Ureter (tissue), 1 donor: ENCODE results near the gene CFAP47. TPM values are rescaled to one million over a fixed set of nuclear protein-coding genes. Genes with fewer than 3 reads are reported as not detected.
"Not testable (repeated sequence)": the region's sequence is repeated elsewhere in the genome, so short reads cannot be mapped to it uniquely, and the experiment has no call there.

Source experiments
- DNase-seq: peaks from one replicate; pipeline ENCODE4 v3.0.0-alpha.2; 2020; ENCODE audit warnings: low spot score
- total RNA-seq: library from RNA; stranded (reverse); gene quantifications from one replicate; pipeline ENCODE4 v1.2.4, GENCODE V29; 2023
- donor health status: DM: yes; HTN: yes; CAD: no.

CFAP47 gene
- total RNA-seq = 0.96 TPM

GRCh38 chrX:35919536-35920309 is at the start of gene CFAP47:
TSS of gene CFAP47 (plus strand) at chrX:35919734. CDS start at chrX:35919800, 66 bp downstream.
- DNase-seq = no peak

DNA sequence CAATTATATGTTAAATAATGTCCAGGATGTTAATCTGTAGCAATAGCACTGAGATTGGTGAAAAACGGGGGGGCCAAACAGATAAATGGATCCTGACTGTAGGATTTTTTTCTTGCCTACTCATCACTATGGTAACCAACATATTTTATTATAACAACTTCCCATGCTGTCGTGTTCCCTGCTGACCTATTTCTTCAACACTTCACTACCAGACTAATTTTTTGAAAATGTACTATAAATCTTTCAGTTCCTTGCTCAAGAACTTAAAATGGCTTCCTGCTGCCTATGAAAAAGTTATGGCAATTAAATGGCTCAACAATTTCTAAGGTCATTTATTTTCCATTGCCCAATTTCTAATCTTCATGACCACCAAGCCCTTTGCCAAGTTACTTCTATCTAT is 38.9 kb upstream of the CFAP47 start:
- no peak for DNase-seq

- no peak for DNase-seq
Observed at GRCh38 chrX:35886135-35886534, 33.4 kb upstream of the CFAP47 start.

GRCh38 chrX:35890699-35891098 is 28.8 kb upstream of the CFAP47 start:
- no peak for DNase-seq

DNA sequence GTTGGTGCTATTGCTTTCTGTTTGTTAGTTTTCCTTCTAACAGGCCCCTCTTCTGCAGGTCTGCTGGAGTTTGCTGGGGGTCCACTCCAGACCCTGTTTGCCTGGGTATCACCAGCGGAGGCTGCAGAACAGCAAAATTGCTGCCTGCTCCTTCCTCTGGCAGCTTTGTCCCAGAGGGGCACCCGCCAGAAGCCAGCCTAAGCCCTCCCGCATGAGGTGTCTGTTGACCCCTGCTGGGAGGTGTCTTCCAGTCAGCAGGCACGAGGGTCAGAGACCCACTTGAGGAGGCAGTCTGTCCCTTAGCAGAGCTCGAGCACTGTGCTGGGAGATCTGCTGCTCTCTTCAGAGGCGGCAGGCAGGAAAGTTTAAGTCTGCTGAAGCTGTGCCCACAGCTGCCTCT is 67.3 kb downstream of the CFAP47 start:
- DNase-seq = not testable (repeated sequence)

- DNase-seq = no peak
Observed at GRCh38 chrX:36007207-36007606, 87.7 kb downstream of the CFAP47 start.

- DNase-seq = no peak
Observed at GRCh38 chrX:36019125-36019524, 99.6 kb downstream of the CFAP47 start.

DNA sequence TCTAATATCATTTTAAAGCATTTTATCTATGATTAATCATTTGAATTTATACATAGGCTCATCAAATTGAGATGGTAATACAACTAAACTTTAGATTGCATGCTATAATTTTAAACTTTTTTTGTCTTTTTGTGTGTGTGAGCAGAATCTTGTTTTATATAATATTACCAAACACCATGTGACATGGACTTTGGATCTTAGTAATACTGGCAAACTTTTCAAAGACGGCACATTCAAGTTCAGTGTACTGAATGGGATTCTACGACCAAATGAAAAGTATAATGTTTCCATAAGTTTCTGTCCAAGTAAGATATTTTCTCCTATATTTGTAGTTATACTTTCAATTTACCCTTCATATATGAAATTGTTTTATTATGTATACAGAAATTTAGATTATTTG is 116.0 kb downstream of the CFAP47 start:
- DNase-seq = no peak

DNA sequence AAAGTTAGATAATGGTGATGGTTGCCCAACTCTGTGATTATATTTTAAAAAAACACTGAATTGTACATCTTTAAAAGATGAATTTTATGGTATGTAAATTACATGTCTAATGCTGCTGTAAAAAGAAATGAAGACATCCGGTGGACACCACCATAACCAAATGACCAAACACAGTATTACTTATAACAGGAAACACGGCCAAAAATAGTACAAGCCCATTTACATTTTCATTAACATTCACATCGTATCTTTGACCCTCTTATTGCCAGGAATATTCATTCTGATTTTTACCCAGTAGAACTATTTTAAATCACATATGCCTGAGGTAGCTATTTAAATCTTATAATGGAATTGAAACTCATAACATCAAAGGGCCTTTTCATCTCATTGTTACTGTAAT is 143.2 kb downstream of the CFAP47 start:
- no peak for DNase-seq

DNA sequence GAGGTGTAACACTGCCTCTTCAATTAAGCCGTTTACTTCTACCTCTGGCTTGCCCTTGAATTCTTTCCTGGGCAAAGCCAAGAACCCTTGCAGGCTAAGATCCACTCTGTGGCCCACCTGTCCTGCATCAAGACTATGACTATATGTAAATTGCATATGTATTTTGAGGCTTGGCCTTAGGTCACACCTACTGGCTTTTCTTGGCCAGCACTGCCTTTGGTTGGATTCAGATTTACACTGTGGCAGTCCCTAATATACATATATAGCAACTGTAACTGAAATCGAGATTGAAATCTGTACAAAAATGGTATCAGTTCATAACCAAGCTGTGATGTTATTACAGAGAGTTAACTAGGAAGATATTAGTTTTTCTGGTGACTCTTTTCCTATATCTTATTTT is 151.5 kb downstream of the CFAP47 start:
- no peak for DNase-seq

DNA sequence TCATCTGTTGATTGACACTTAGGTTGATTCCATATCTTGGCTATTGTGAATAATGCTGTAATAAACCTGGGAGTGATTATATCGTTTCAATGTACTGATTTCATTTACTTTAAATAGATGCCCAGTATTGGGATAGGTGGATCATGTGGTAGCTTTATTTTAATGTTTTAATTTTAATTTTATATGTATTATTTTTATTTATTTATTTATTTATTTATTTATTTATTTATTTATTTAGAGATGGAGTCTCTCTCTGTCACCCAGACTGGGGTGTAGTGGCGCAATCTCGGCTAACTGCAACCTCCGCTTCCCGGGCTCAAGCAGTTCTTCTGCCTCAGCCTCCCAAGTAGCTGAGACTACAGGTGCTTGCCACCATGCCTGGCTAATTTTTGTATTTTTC is 155.5 kb downstream of the CFAP47 start:
- DNase-seq = not testable (repeated sequence)

DNA sequence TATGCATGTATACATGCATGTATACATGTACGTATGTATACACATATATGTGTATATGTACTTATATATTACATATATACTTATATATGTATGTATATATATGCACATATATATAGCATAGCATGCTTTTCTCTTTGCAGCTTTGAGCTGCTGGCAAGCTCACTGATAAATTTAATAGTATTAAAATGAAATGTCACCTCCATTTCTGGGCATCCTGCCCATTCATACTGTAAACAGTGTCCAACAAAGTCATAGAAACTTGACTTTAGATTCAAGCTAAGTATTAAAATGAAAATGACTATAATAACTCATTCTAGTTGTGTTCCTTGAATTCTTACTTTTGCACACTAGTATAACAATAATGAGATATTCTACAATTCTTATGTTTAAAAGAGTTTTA is 163.7 kb downstream of the CFAP47 start:
- DNase-seq = no peak

- no peak for DNase-seq
Observed at GRCh38 chrX:36087366-36087765, 167.8 kb downstream of the CFAP47 start.

- DNase-seq = not testable (repeated sequence)
Observed at GRCh38 chrX:36088939-36089338, 169.4 kb downstream of the CFAP47 start.

DNA sequence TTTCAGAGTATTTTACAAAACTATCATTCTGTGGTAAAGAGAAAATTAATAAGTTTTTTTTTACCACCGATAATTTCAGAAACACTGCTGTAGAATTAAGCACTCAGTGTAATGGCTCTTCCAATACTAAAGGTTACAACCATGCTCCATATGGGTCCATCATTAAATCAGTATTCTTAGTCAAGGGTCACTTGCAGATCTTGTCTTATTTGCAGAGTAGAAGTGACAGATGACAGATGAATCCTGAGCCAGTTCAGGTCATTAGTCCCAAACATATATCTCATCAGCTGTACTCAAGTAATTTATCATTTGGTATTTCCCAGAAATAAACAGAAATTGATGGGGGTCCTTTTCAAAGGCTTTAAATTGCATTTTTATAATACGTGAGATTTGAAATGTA is 182.9 kb downstream of the CFAP47 start:
- DNase-seq = no peak

DNA sequence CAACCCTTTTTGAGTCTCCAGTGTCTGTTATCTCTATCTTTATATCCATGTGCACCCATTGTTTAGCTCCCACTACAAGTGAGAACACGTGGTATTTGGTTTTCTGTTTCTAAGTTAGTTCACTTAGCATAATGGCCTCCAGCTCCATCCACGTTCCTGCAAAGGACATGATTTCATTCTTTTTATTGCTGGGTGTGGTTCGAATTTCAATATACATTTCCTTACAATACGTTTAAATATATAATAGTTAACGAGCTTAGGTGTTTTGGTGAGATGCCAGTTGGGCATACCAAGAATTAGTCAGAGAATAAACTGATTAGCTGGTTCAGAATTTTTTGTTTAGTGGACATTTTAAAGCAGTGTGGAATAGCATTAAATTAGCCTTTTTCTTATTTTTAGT is 196.7 kb downstream of the CFAP47 start:
- no peak for DNase-seq

- DNase-seq = no peak
Observed at GRCh38 chrX:36159254-36159653, 239.7 kb downstream of the CFAP47 start.

GRCh38 chrX:36160081-36160480 is 240.5 kb downstream of the CFAP47 start:
- DNase-seq = no peak

- DNase-seq = no peak
Observed at GRCh38 chrX:36198575-36198974, 279.0 kb downstream of the CFAP47 start.

DNA sequence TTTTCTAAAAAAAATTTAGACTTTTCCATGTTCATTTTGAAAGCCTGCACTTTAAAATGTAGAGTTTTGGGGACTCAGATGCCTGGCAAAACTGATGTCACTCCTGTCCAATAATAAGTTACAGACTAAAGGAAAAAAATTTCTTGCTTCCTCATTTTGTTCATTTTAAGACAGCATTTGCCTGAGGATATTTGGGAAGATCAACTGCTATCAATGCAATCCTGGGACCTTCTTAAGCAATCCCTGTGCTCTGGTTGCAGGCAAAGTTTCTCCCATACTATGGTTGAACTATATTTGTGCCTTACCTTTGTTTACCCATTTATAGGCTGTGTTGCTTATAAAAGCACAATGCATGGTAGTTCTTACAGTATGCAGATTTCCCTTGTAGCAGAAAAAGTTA is 280.4 kb downstream of the CFAP47 start:
- DNase-seq = no peak

GRCh38 chrX:36214924-36215323 is 295.4 kb downstream of the CFAP47 start:
- no peak for DNase-seq

DNA sequence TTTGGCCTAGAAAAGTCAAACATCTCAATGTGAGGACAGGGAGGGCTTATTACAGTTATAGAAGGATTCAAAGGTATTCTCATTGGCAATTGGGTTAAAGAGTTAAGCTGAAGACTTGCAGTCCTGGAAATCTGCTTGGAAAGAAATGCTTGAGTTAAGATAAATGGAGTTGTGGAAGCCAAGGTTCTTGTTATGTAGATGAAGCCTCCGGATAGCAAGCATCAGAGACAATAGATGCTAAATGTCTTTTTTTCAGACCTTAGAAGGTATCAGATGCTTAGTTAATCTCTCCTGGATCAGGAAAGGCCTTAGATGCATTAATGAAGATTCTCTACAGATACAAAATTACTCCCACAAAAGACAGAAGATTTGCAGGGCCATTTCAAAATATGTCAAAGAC is 299.3 kb downstream of the CFAP47 start:
- DNase-seq = no peak

GRCh38 chrX:36234840-36235528 is 315.4 kb downstream of the CFAP47 start:
- DNase-seq = not testable (repeated sequence)
